HEK293 (cell line): ENCODE measurements around the gene SLC5A11.

ENCODE experiments used
- CTCF ChIA-PET: fragments of 350-600 bp; formaldehyde crosslinking; extraction: SDS; loops from one replicate; lab custom pipeline; 2021; ENCODE audit warnings: antibody characterized with exemption; lab: Yijun Ruan, JAX
- POLR2A ChIA-PET: fragments of 300-600 bp; formaldehyde crosslinking; extraction: SDS; loops from one replicate; lab custom pipeline; 2020; ENCODE audit warnings: antibody characterized with exemption, inconsistent platforms; lab: Yijun Ruan, JAX
- H3K27ac ChIP-seq: fragments of 200-500 bp; sonication (Bioruptor generic); 2 replicates; pipeline ENCODE4 v1.5.1; 2014; ENCODE audit warnings: low read depth, low read length, control low read depth, inconsistent platforms; ENCODE audit errors: extremely low read depth
- H3K36me3 ChIP-seq, 2 experiments: fragments of 200-500 bp in 1 of 2; sonication (Bioruptor generic) in 1 of 2; 1 replicate in 1 of 2; 2 replicates in 1 of 2; pipeline ENCODE4 v1.5.1; 2014 to 2017; ENCODE audit warnings: inconsistent platforms in 2 of 2, low read length in 2 of 2; ENCODE audit not compliant: control insufficient read depth in 2 of 2, insufficient read depth in 1 of 2
- H3K4me1 ChIP-seq: fragments of 200-500 bp; sonication (Bioruptor generic); 2 replicates; pipeline ENCODE4 v1.5.1; 2014; ENCODE audit warnings: mild to moderate bottlenecking, low read length, inconsistent platforms; ENCODE audit not compliant: control insufficient read depth, insufficient read depth
- H3K4me3 ChIP-seq: 2 replicates; pipeline ENCODE4 v1.5.1; 2011; ENCODE audit warnings: low read depth, mild to moderate bottlenecking, control low read depth, low read length, moderate library complexity
- H3K9me3 ChIP-seq: fragments of 200-500 bp; sonication (Bioruptor generic); 2 replicates; pipeline ENCODE4 v1.5.1; 2014; ENCODE audit warnings: low read depth, low read length, inconsistent platforms; ENCODE audit not compliant: control insufficient read depth, insufficient read depth
- ELK4 ChIP-seq: IDR thresholded peaks from 2 replicates; pipeline ENCODE4 v1.6.1; 2011; ENCODE audit warnings: mild to moderate bottlenecking, low read depth, low read length, borderline replicate concordance
- GLIS2 ChIP-seq: fragments of 450-650 bp; formaldehyde crosslinking; IDR thresholded peaks from 2 replicates; pipeline ENCODE4 v1.5.1; 2016; ENCODE audit warnings: missing biosample characterization, missing genetic modification characterization
- HOXC10 ChIP-seq: sonication (generic); formaldehyde crosslinking; IDR thresholded peaks from 2 replicates; pipeline ENCODE4 v1.8.1; 2023; ENCODE audit warnings: mild to moderate bottlenecking, missing genetic modification reagents
- MEIS1 ChIP-seq: sonication (generic); formaldehyde crosslinking; IDR thresholded peaks from 2 replicates; pipeline ENCODE4 v1.8.1; 2022; ENCODE audit warnings: missing genetic modification reagents, mild to moderate bottlenecking, borderline replicate concordance
- PRDM1 ChIP-seq: fragments of 450-650 bp; formaldehyde crosslinking; IDR thresholded peaks from 2 replicates; pipeline ENCODE4; 2016; ENCODE audit warnings: missing biosample characterization, missing genetic modification characterization
- SALL2 ChIP-seq: fragments of 450-650 bp; formaldehyde crosslinking; IDR thresholded peaks from 2 replicates; pipeline ENCODE4 v1.5.0; 2017; ENCODE audit warnings: missing biosample characterization, mild to moderate bottlenecking, missing genetic modification characterization, borderline replicate concordance
- SETDB1 ChIP-seq: IDR thresholded peaks from one replicate; pipeline ENCODE4 v1.6.1; 2017; ENCODE audit warnings: mild to moderate bottlenecking, low read length, moderate library complexity, mixed read lengths; ENCODE audit not compliant: insufficient read length
- ZBTB10 ChIP-seq: fragments of 450-650 bp; formaldehyde crosslinking; IDR thresholded peaks from 2 replicates; pipeline ENCODE4 v1.5.1; 2016; ENCODE audit warnings: missing biosample characterization, missing genetic modification characterization
- ZBTB7A ChIP-seq: fragments of 450-650 bp; formaldehyde crosslinking; IDR thresholded peaks from 2 replicates; pipeline ENCODE4 v1.5.1; 2016; ENCODE audit warnings: low read depth, missing biosample characterization, missing genetic modification characterization
- ZFP69B ChIP-seq: fragments of 450-650 bp; formaldehyde crosslinking; IDR thresholded peaks from 2 replicates; pipeline ENCODE4 v1.5.1; 2016; ENCODE audit warnings: missing biosample characterization, missing genetic modification characterization
- ZNF10 ChIP-seq: fragments of 450-650 bp; formaldehyde crosslinking; IDR thresholded peaks from 2 replicates; pipeline ENCODE4 v1.5.1; 2017; ENCODE audit warnings: missing biosample characterization, missing genetic modification characterization
- ZNF121 ChIP-seq: fragments of 450-650 bp; formaldehyde crosslinking; IDR thresholded peaks from 2 replicates; pipeline ENCODE4 v1.5.1; 2016; ENCODE audit warnings: missing biosample characterization, missing genetic modification characterization
- ZNF140 ChIP-seq: fragments of 450-650 bp; formaldehyde crosslinking; IDR thresholded peaks from 2 replicates; pipeline ENCODE4 v1.5.1; 2016; ENCODE audit warnings: missing biosample characterization, missing genetic modification characterization
- ZNF146 ChIP-seq: fragments of 450-650 bp; formaldehyde crosslinking; IDR thresholded peaks from 2 replicates; pipeline ENCODE4 v1.5.1; 2016; ENCODE audit warnings: missing biosample characterization, missing genetic modification characterization
- ZNF19 ChIP-seq: fragments of 450-650 bp; formaldehyde crosslinking; IDR thresholded peaks from 2 replicates; pipeline ENCODE4; 2016; ENCODE audit warnings: missing biosample characterization, missing genetic modification characterization, low read depth
- ZNF221 ChIP-seq: fragments of 450-650 bp; formaldehyde crosslinking; IDR thresholded peaks from 2 replicates; pipeline ENCODE4 v1.5.1; 2017; ENCODE audit warnings: missing biosample characterization, missing genetic modification characterization, borderline replicate concordance
- ZNF404 ChIP-seq: fragments of 450-650 bp; formaldehyde crosslinking; IDR thresholded peaks from 2 replicates; pipeline ENCODE4 v1.5.1; 2017; ENCODE audit warnings: missing biosample characterization, missing genetic modification characterization
- ZNF423 ChIP-seq: fragments of 450-650 bp; formaldehyde crosslinking; IDR thresholded peaks from 2 replicates; pipeline ENCODE4 v1.5.1; 2016; ENCODE audit warnings: missing biosample characterization, missing genetic modification characterization
- ZNF449 ChIP-seq: fragments of 450-650 bp; formaldehyde crosslinking; IDR thresholded peaks from 2 replicates; pipeline ENCODE4 v1.5.1; 2017; ENCODE audit warnings: missing biosample characterization, mild to moderate bottlenecking, missing genetic modification characterization, moderate library complexity
- ZNF473 ChIP-seq: fragments of 450-650 bp; formaldehyde crosslinking; IDR thresholded peaks from 2 replicates; pipeline ENCODE4 v1.5.1; 2017; ENCODE audit warnings: missing biosample characterization, missing genetic modification characterization
- ZNF501 ChIP-seq: fragments of 450-650 bp; formaldehyde crosslinking; IDR thresholded peaks from 2 replicates; pipeline ENCODE4 v1.5.1; 2016; ENCODE audit warnings: missing biosample characterization, missing genetic modification characterization
- ZNF558 ChIP-seq: fragments of 450-650 bp; formaldehyde crosslinking; IDR thresholded peaks from 2 replicates; pipeline ENCODE4 v1.5.1; 2016; ENCODE audit warnings: missing biosample characterization, missing genetic modification characterization
- ZNF623 ChIP-seq: fragments of 450-650 bp; formaldehyde crosslinking; IDR thresholded peaks from 2 replicates; pipeline ENCODE4 v1.5.1; 2016; ENCODE audit warnings: missing biosample characterization, missing genetic modification characterization
- ZNF624 ChIP-seq: fragments of 450-650 bp; formaldehyde crosslinking; IDR thresholded peaks from 2 replicates; pipeline ENCODE4 v1.5.1; 2017; ENCODE audit warnings: missing biosample characterization, missing genetic modification characterization
- ZNF660 ChIP-seq: fragments of 450-650 bp; IDR thresholded peaks from 2 replicates; pipeline ENCODE4 v1.5.1; 2018; ENCODE audit warnings: missing biosample characterization, mild to moderate bottlenecking, missing genetic modification characterization
- ZNF701 ChIP-seq: fragments of 450-650 bp; formaldehyde crosslinking; IDR thresholded peaks from 2 replicates; pipeline ENCODE4 v1.5.1; 2016; ENCODE audit warnings: missing biosample characterization, missing genetic modification characterization
- ZNF777 ChIP-seq: fragments of 450-650 bp; formaldehyde crosslinking; IDR thresholded peaks from 2 replicates; pipeline ENCODE4 v1.5.1; 2017; ENCODE audit warnings: missing biosample characterization, missing genetic modification characterization, borderline replicate concordance

SLC5A11 gene

GRCh38 chr16:24876231-24876630 is 30.5 kb downstream of the SLC5A11 start:
- H3K27ac ChIP-seq, result no peak overlapping the region
- H3K9me3 ChIP-seq, result no peaks in the 10 kb centered on the region
- no peaks in the 10 kb centered on the region for H3K4me1 ChIP-seq
- no peaks in the 10 kb centered on the region for H3K36me3 ChIP-seq
- POLR2A ChIA-PET, result interaction anchor here (0.6 kb wide), 1 partner anchor 33 kb away, joined by 5 read pairs; no protein-coding TSS in a partner anchor
- CTCF ChIA-PET, result interaction anchor here (0.7 kb wide), 1 partner anchor 232 kb away, joined by 4 read pairs; no protein-coding TSS in a partner anchor
- no peak overlapping the region for H3K4me3 ChIP-seq
- TF ChIP-seq PRDM1 (tag by site-specific recombination) (0 out of 2 replicates have a peak, but pooled peaks have one; percentile 7), ZNF624 (tag by site-specific recombination) (no peak), HOXC10 (CRISPR knock-in tag) (no peak), ZNF501 (tag by site-specific recombination) (no peak)

GRCh38 chr16:24879684-24880083 is 33.9 kb downstream of the SLC5A11 start:
- H3K9me3 ChIP-seq, result no peaks in the 10 kb centered on the region
- no peak overlapping the region for H3K27ac ChIP-seq
- H3K36me3 ChIP-seq, result no peaks in the 10 kb centered on the region
- H3K4me1 ChIP-seq, result no peaks in the 10 kb centered on the region
- no peak for TF ChIP-seq ZNF777
- peak; percentile 66 for TF ChIP-seq ZNF146 (tag by site-specific recombination)
- ChIA-PET POLR2A (no interaction called here), CTCF (no interaction called here)
- no peak overlapping the region for H3K4me3 ChIP-seq

GRCh38 chr16:24883714-24884151 is 38.0 kb downstream of the SLC5A11 start:
- no peaks in the 10 kb centered on the region for H3K36me3 ChIP-seq
- H3K27ac ChIP-seq, result no peak overlapping the region
- ChIA-PET POLR2A (no interaction called here), CTCF (no interaction called here)
- H3K4me3 ChIP-seq, result no peak overlapping the region
- no peaks in the 10 kb centered on the region for H3K4me1 ChIP-seq
- no peaks in the 10 kb centered on the region for H3K9me3 ChIP-seq
- TF ChIP-seq ZNF660 (tag by site-specific recombination), result no peak
- TF ChIP-seq GLIS2, result no peak
- no peak for TF ChIP-seq ZNF221 (tag by site-specific recombination)
- no peak for TF ChIP-seq ZNF423
- TF ChIP-seq ELK4, result no peak
- no peak for TF ChIP-seq ZNF404 (tag by site-specific recombination)
- TF ChIP-seq ZNF19 (tag by site-specific recombination), result no peak
- TF ChIP-seq ZNF10 (tag by site-specific recombination), result no peak
- no peak for TF ChIP-seq ZNF121
- no peak for TF ChIP-seq ZNF623 (tag by site-specific recombination)
- no peak for TF ChIP-seq ZNF140 (tag by site-specific recombination)
- TF ChIP-seq ZNF701 (tag by site-specific recombination), result no peak
- TF ChIP-seq SALL2 (tag by site-specific recombination), result no peak
- TF ChIP-seq SETDB1, result no peak
- TF ChIP-seq ZBTB7A, result no peak

- CTCF ChIA-PET, result interaction anchor here (0.5 to 1.1 kb wide), 2 partner anchors 17 to 338 kb away, joined by 3 to 4 read pairs; no protein-coding TSS in a partner anchor
- TF ChIP-seq ZNF558 (tag by site-specific recombination) (no peak), ZFP69B (tag by site-specific recombination) (no peak), ZNF473 (tag by site-specific recombination) (no peak), ZNF449 (tag by site-specific recombination) (no peak), ZBTB10 (no peak), MEIS1 (CRISPR knock-in tag) (no peak)
Observed at GRCh38 chr16:24887472-24887871, 41.7 kb downstream of the SLC5A11 start.

More at GRCh38 chr16:24887472-24887871, 41.7 kb downstream of the SLC5A11 start:
- Histone ChIP-seq H3K4me3 (no peak overlapping the region), H3K36me3 (no peaks in the 10 kb centered on the region), H3K4me1 (no peaks in the 10 kb centered on the region), H3K9me3 (no peaks in the 10 kb centered on the region), H3K27ac (no peak overlapping the region)
- POLR2A ChIA-PET, result no interaction called here
